Measurements from ENCODE around the gene SEC24A. TPM values are rescaled to one million over a fixed set of nuclear protein-coding genes. Genes with fewer than 3 reads are reported as not detected.
"Not testable (repeated sequence)": the region's sequence is repeated elsewhere in the genome, so short reads cannot be mapped to it uniquely, and the experiment has no call there.

SEC24A gene
- total and polyA plus RNA-seq, 2 donors = 6.4 to 7.5 TPM

- Histone ChIP-seq H3K4me3 (ENCODE audit: low read length in 2 of 2) (no peak overlapping the region), H3K36me3 (ENCODE audit: control insufficient read depth in 2 of 2, insufficient read depth in 2 of 2, low read length in 1 of 2) (peaks cover 23 to 63% of the 10 kb centered on the region in 2 donors), H3K27me3 (ENCODE audit: control insufficient read depth in 2 of 2, insufficient read depth in 1 of 2, low read length in 1 of 2) (no peaks in the 10 kb centered on the region), H3K27ac (ENCODE audit: low read depth in 1 of 2, low read length in 1 of 2) (no peak overlapping the region), H3K9me3 (ENCODE audit: control insufficient read depth in 2 of 2, insufficient read depth in 1 of 2, low read length in 1 of 2) (no peaks in the 10 kb centered on the region), H3K4me1 (ENCODE audit: control insufficient read depth in 2 of 2, insufficient read depth in 2 of 2, low read length in 2 of 2) (no peaks in the 10 kb centered on the region)
- no peak for DNase-seq (ENCODE audit: low read depth in 6 of 9, low spot score in 9 of 9)
Observed at GRCh38 chr5:134610725-134611124, 37.9 kb upstream of the SEC24A start.

DNA sequence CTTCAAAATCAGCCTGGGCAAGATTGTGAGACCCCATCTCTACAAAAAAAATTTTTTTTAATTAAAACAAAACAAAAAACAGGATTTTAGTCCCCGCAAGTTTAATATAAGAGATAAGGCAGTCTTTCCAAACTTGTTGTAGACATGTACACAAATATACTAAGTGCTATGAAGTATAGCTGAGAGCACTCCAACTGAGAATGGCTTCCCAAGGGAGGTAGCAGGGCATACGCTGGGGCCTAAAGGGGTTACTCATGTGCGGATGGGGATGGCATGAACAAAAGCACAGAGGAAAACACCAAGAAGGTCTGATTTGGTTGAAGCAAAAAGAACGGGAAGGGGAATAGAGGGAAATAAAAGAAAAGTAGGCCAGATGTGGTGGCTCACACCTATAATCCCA, 37.1 kb upstream of the SEC24A start:
- 100% methylated on average over 4 of the region's 4 CpGs for WGBS
- H3K36me3 ChIP-seq (ENCODE audit: control insufficient read depth in 2 of 2, insufficient read depth in 2 of 2, low read length in 1 of 2) = peaks cover 23 to 56% of the 10 kb centered on the region in 2 donors
- H3K9me3 ChIP-seq (ENCODE audit: control insufficient read depth in 2 of 2, insufficient read depth in 1 of 2, low read length in 1 of 2) = no peaks in the 10 kb centered on the region
- H3K4me3 ChIP-seq (ENCODE audit: low read length in 2 of 2) = no peak overlapping the region
- no peak for DNase-seq (ENCODE audit: low read depth in 6 of 9, low spot score in 9 of 9)
- H3K4me1 ChIP-seq (ENCODE audit: control insufficient read depth in 2 of 2, insufficient read depth in 2 of 2, low read length in 2 of 2) = no peaks in the 10 kb centered on the region
- no peaks in the 10 kb centered on the region for H3K27me3 ChIP-seq (ENCODE audit: control insufficient read depth in 2 of 2, insufficient read depth in 1 of 2, low read length in 1 of 2)
- H3K27ac ChIP-seq (ENCODE audit: low read depth in 1 of 2, low read length in 1 of 2) = no peak overlapping the region

DNA sequence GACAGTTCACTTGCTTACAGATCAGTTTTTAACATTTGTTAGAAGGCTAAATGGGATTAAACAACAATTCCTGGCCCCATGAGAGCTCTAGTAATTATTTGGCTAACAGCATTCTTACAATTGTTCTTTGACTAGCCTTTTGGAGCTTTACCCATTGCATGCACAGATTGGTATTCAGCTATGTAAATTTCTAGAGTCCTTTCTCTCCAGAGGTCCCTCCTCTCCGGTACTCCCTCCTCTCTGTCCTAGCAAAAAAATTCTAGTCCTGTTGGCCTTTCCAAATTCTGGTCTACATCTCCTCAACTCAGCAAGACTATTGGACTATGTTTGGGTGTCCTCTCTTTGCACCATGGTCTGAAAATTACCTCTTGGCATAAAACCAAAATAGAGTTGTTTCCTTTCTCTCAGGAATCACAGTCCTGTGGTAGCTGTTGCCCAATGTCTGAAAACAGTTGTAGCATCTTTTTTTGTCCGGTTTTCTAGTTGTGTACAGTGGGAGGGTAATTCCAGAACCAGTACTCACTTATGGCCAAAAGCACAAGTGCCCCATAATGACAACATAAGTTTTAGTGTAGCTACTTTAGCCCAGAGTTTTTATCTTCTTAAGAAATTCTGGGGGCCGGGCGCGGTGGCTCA, 34.0 kb upstream of the SEC24A start:
- Histone ChIP-seq H3K27ac (ENCODE audit: low read depth in 1 of 2, low read length in 1 of 2) (no peak overlapping the region), H3K36me3 (ENCODE audit: control insufficient read depth in 2 of 2, insufficient read depth in 2 of 2, low read length in 1 of 2) (peaks cover 25 to 56% of the 10 kb centered on the region in 2 donors), H3K4me3 (ENCODE audit: low read length in 2 of 2) (no peak overlapping the region), H3K27me3 (ENCODE audit: control insufficient read depth in 2 of 2, insufficient read depth in 1 of 2, low read length in 1 of 2) (no peaks in the 10 kb centered on the region), H3K9me3 (ENCODE audit: control insufficient read depth in 2 of 2, insufficient read depth in 1 of 2, low read length in 1 of 2) (no peaks in the 10 kb centered on the region), H3K4me1 (ENCODE audit: control insufficient read depth in 2 of 2, insufficient read depth in 2 of 2, low read length in 2 of 2) (no peaks in the 10 kb centered on the region)
- no peak for DNase-seq (ENCODE audit: low read depth in 6 of 9, low spot score in 9 of 9)
- WGBS = 98% methylated on average over 5 of the region's 5 CpGs

- Histone ChIP-seq H3K9me3 (ENCODE audit: control insufficient read depth in 2 of 2, insufficient read depth in 1 of 2, low read length in 1 of 2) (no peaks in the 10 kb centered on the region), H3K36me3 (ENCODE audit: control insufficient read depth in 2 of 2, insufficient read depth in 2 of 2, low read length in 1 of 2) (peaks cover 32 to 43% of the 10 kb centered on the region in 2 donors), H3K4me1 (ENCODE audit: control insufficient read depth in 2 of 2, insufficient read depth in 2 of 2, low read length in 2 of 2) (no peaks in the 10 kb centered on the region), H3K27ac (ENCODE audit: low read depth in 1 of 2, low read length in 1 of 2) (no peak overlapping the region), H3K27me3 (ENCODE audit: control insufficient read depth in 2 of 2, insufficient read depth in 1 of 2, low read length in 1 of 2) (no peaks in the 10 kb centered on the region), H3K4me3 (ENCODE audit: low read length in 2 of 2) (no peak overlapping the region)
- WGBS = 98% methylated on average over 2 of the region's 2 CpGs
- no peak for DNase-seq (ENCODE audit: low read depth in 6 of 9, low spot score in 9 of 9)
Observed at GRCh38 chr5:134620634-134621033, 28.0 kb upstream of the SEC24A start.

DNA sequence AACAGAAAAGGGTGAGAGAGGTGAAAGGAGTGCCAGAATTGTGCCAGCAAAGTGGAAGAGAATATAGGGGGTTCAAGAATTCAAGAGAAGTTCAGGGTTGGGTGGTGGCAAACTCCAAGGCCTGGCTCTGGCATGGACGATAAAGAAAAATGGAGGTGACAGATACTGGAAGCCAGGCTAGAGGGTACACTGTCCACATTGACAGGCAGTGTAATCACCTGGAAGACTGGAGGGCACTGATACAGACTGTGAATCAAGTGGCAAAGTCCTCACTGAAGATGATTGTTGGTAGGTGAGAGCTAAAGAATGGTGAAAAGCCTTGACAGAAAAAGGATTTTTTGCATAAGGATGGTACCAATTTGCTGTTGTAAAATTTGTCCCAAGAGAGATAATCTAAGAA, 23.0 kb upstream of the SEC24A start:
- no peaks in the 10 kb centered on the region for H3K27me3 ChIP-seq (ENCODE audit: control insufficient read depth in 2 of 2, insufficient read depth in 1 of 2, low read length in 1 of 2)
- 100% methylated on average over 1 of the region's 1 CpG for WGBS
- H3K4me1 ChIP-seq (ENCODE audit: control insufficient read depth in 2 of 2, insufficient read depth in 2 of 2, low read length in 2 of 2) = no peaks in the 10 kb centered on the region
- H3K9me3 ChIP-seq (ENCODE audit: control insufficient read depth in 2 of 2, insufficient read depth in 1 of 2, low read length in 1 of 2) = no peaks in the 10 kb centered on the region
- H3K4me3 ChIP-seq (ENCODE audit: low read length in 2 of 2) = no peak overlapping the region
- H3K27ac ChIP-seq (ENCODE audit: low read depth in 1 of 2, low read length in 1 of 2) = no peak overlapping the region
- H3K36me3 ChIP-seq (ENCODE audit: control insufficient read depth in 2 of 2, insufficient read depth in 2 of 2, low read length in 1 of 2) = peaks cover 11 to 12% of the 10 kb centered on the region in 2 donors
- no peak for DNase-seq (ENCODE audit: low read depth in 6 of 9, low spot score in 9 of 9)

DNA sequence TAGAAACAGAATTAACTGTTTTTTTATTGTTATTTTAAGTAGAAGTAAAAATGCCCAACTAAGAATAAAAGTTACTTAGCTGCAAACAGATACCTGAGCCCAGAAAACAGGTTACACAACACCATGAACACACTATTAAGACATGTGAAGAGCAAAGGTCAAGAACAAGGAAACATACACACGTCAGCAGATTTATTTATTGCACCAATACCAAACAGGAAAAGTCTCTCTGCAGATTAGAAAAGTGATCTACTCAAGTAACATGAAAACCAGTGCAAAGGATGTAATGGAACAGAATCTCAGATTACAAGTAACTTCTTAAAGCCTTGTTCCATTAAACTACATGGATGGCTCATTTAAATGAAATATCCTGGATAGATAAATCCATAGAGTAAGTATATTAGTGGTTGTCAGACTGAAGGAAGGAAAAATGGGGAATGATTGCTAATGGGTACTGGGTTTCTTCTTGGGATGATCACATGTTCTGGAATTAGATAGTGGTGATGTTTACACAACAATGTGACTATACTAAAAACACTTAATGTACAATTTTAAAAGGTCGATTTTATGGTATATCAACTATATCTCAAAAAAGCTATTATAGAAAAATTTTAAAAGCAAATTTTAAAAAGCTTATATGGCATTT, 22.1 kb upstream of the SEC24A start:
- 91% methylated on average over 2 of the region's 2 CpGs for WGBS
- Histone ChIP-seq H3K27ac (ENCODE audit: low read depth in 1 of 2, low read length in 1 of 2) (no peak overlapping the region), H3K9me3 (ENCODE audit: control insufficient read depth in 2 of 2, insufficient read depth in 1 of 2, low read length in 1 of 2) (no peaks in the 10 kb centered on the region), H3K4me3 (ENCODE audit: low read length in 2 of 2) (no peak overlapping the region), H3K27me3 (ENCODE audit: control insufficient read depth in 2 of 2, insufficient read depth in 1 of 2, low read length in 1 of 2) (no peaks in the 10 kb centered on the region), H3K4me1 (ENCODE audit: control insufficient read depth in 2 of 2, insufficient read depth in 2 of 2, low read length in 2 of 2) (no peaks in the 10 kb centered on the region), H3K36me3 (ENCODE audit: control insufficient read depth in 2 of 2, insufficient read depth in 2 of 2, low read length in 1 of 2) (peaks cover 5 to 9% of the 10 kb centered on the region in 2 donors)
- no peak for DNase-seq (ENCODE audit: low read depth in 6 of 9, low spot score in 9 of 9)

DNA sequence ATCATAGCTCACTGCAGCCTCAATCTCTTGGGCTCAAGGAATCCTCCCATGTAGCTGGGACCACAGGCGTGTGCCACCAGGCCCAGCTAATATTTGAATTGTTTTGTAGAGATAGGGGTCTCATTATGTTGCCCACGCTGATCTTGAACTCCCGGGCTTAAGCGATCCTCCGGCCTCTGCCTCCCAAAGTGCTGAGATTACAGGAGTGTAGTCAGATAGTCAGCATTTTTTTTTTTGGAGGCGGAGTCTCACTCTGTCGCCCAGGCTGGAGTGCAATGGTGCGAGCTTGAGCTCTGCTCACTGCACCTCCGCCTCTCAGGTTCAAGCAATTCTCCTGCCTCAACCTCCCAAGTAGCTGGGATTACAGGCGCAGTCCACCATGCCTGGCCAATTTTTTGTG, 14.4 kb upstream of the SEC24A start:
- no peaks in the 10 kb centered on the region for H3K9me3 ChIP-seq (ENCODE audit: control insufficient read depth in 2 of 2, insufficient read depth in 1 of 2, low read length in 1 of 2)
- no peak for DNase-seq (ENCODE audit: low read depth in 6 of 9, low spot score in 9 of 9)
- 97% methylated on average over 10 of the region's 10 CpGs for WGBS
- H3K36me3 ChIP-seq (ENCODE audit: control insufficient read depth in 2 of 2, insufficient read depth in 2 of 2, low read length in 1 of 2) = no peaks in the 10 kb centered on the region
- no peak overlapping the region for H3K27ac ChIP-seq (ENCODE audit: low read depth in 1 of 2, low read length in 1 of 2)
- H3K4me1 ChIP-seq (ENCODE audit: control insufficient read depth in 2 of 2, insufficient read depth in 2 of 2, low read length in 2 of 2) = peaks cover 0 to 9% of the 10 kb centered on the region in 2 donors
- no peaks in the 10 kb centered on the region for H3K27me3 ChIP-seq (ENCODE audit: control insufficient read depth in 2 of 2, insufficient read depth in 1 of 2, low read length in 1 of 2)
- H3K4me3 ChIP-seq (ENCODE audit: low read length in 2 of 2) = no peak overlapping the region

- not testable (repeated sequence) for H3K27ac ChIP-seq (ENCODE audit: low read depth in 1 of 2, low read length in 1 of 2); H3K4me3 ChIP-seq (ENCODE audit: low read length in 2 of 2); H3K4me1 ChIP-seq (ENCODE audit: control insufficient read depth in 2 of 2, insufficient read depth in 2 of 2, low read length in 2 of 2); DNase-seq (ENCODE audit: low read depth in 6 of 9, low spot score in 9 of 9); H3K9me3 ChIP-seq (ENCODE audit: control insufficient read depth in 2 of 2, insufficient read depth in 1 of 2, low read length in 1 of 2); H3K36me3 ChIP-seq (ENCODE audit: control insufficient read depth in 2 of 2, insufficient read depth in 2 of 2, low read length in 1 of 2); H3K27me3 ChIP-seq (ENCODE audit: control insufficient read depth in 2 of 2, insufficient read depth in 1 of 2, low read length in 1 of 2)
- WGBS = 89% methylated on average over 1 of the region's 1 CpG
Observed at GRCh38 chr5:134635366-134635765, 13.2 kb upstream of the SEC24A start.

- Histone ChIP-seq H3K27me3 (ENCODE audit: control insufficient read depth in 2 of 2, insufficient read depth in 1 of 2, low read length in 1 of 2) (no peaks in the 10 kb centered on the region), H3K27ac (ENCODE audit: low read depth in 1 of 2, low read length in 1 of 2) (no peak overlapping the region), H3K9me3 (ENCODE audit: control insufficient read depth in 2 of 2, insufficient read depth in 1 of 2, low read length in 1 of 2) (no peaks in the 10 kb centered on the region), H3K4me3 (ENCODE audit: low read length in 2 of 2) (no peak overlapping the region), H3K4me1 (ENCODE audit: control insufficient read depth in 2 of 2, insufficient read depth in 2 of 2, low read length in 2 of 2) (peaks cover 0 to 3% of the 10 kb centered on the region in 2 donors), H3K36me3 (ENCODE audit: control insufficient read depth in 2 of 2, insufficient read depth in 2 of 2, low read length in 1 of 2) (no peaks in the 10 kb centered on the region)
- no peak for DNase-seq (ENCODE audit: low read depth in 6 of 9, low spot score in 9 of 9)
- WGBS = 97% methylated on average over 9 of the region's 9 CpGs
Observed at GRCh38 chr5:134637116-134637721, 11.4 kb upstream of the SEC24A start.

Measured in thymus (tissue), 11 donors.